Measurements from ENCODE around the gene SRGAP3.
A peak's percentile ranks its signal among the peaks of the same experiment; 100 is the strongest.

SRGAP3 gene

DNA sequence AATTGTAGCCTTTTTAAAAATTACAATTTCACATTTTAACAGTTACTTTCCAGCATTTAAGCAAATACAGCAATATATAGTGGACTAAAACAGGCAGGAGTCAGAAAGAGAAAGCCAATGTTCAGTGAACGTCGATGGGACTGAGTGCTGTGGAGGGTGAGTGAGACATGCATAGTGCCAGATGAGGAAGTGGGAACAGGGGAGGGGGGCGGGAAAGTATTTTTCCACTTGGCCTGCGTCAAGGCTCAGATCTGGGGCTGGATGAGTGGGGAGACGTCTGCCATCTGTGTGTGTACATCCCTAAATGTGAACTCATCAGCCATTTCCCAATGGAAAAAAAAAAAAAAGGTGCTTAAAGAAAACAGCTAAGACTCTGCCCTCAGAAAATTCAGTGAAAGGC lies 266.9 kb downstream of the SRGAP3 start:
- H3K4me3 ChIP-seq (replicated peaks; ENCODE audit: low read depth, low read length) = no peak overlapping the region
- TF ChIP-seq, protein P1, sequence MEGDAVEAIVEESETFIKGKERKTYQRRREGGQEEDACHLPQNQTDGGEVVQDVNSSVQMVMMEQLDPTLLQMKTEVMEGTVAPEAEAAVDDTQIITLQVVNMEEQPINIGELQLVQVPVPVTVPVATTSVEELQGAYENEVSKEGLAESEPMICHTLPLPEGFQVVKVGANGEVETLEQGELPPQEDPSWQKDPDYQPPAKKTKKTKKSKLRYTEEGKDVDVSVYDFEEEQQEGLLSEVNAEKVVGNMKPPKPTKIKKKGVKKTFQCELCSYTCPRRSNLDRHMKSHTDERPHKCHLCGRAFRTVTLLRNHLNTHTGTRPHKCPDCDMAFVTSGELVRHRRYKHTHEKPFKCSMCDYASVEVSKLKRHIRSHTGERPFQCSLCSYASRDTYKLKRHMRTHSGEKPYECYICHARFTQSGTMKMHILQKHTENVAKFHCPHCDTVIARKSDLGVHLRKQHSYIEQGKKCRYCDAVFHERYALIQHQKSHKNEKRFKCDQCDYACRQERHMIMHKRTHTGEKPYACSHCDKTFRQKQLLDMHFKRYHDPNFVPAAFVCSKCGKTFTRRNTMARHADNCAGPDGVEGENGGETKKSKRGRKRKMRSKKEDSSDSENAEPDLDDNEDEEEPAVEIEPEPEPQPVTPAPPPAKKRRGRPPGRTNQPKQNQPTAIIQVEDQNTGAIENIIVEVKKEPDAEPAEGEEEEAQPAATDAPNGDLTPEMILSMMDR (IDR thresholded peaks at IDR 0.05; ENCODE audit: low read length, missing control alignments) = no peak
- DNase-seq (ENCODE audit: low read depth) = peak; percentile 22

GRCh38 chr3:8981700-8982099 lies 267.7 kb downstream of the SRGAP3 start:
- no peak for DNase-seq (ENCODE audit: low read depth)
- no peak overlapping the region for H3K4me3 ChIP-seq (replicated peaks; ENCODE audit: low read depth, low read length)
- TF ChIP-seq, protein P1 (IDR thresholded peaks at IDR 0.05; ENCODE audit: low read length, missing control alignments) = no peak

DNA sequence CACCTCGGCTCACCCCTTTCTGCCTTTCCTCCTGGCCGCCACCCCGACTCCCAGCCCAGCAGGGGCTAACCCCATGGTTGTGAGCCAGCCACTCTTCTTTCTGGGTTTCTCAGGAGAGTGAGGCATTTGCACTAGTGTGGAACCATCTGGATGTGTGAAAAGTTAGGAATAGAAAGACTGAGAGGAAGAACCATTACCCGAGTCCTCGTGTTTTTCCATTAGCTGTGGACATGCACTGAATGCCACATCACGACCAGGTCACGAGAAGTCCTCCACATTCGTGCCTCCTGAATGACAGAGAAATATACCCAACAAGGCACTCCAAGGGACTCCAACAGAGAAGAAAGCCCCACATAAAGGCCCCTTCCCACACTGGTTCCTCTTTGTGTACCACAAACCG lies 268.1 kb downstream of the SRGAP3 start:
- no peak overlapping the region for H3K4me3 ChIP-seq (replicated peaks; ENCODE audit: low read depth, low read length)
- no peak for DNase-seq (ENCODE audit: low read depth)
- TF ChIP-seq, protein P1 (IDR thresholded peaks at IDR 0.05; ENCODE audit: low read length, missing control alignments) = no peak

- TF ChIP-seq, protein P1 (IDR thresholded peaks at IDR 0.05; ENCODE audit: low read length, missing control alignments) = no peak
- no peak for DNase-seq (ENCODE audit: low read depth)
- H3K4me3 ChIP-seq (replicated peaks; ENCODE audit: low read depth, low read length) = no peak overlapping the region
Measured at GRCh38 chr3:8980756-8981257, 268.6 kb downstream of the SRGAP3 start.

- no peak for DNase-seq (ENCODE audit: low read depth)
- H3K4me3 ChIP-seq (replicated peaks; ENCODE audit: low read depth, low read length) = no peak overlapping the region
- TF ChIP-seq, protein P1 (IDR thresholded peaks at IDR 0.05; ENCODE audit: low read length, missing control alignments) = no peak
Measured at GRCh38 chr3:8979262-8979661, 270.2 kb downstream of the SRGAP3 start.

- H3K4me3 ChIP-seq (replicated peaks; ENCODE audit: low read depth, low read length) = no peak overlapping the region
- TF ChIP-seq, protein P1 (IDR thresholded peaks at IDR 0.05; ENCODE audit: low read length, missing control alignments) = no peak
- DNase-seq (ENCODE audit: low read depth) = no peak
Measured at GRCh38 chr3:8978551-8978950, 270.9 kb downstream of the SRGAP3 start.

GRCh38 chr3:8976540-8977182 lies 272.8 kb downstream of the SRGAP3 start:
- no peak for DNase-seq (ENCODE audit: low read depth)
- no peak overlapping the region for H3K4me3 ChIP-seq (replicated peaks; ENCODE audit: low read depth, low read length)
- TF ChIP-seq, protein P1 (IDR thresholded peaks at IDR 0.05; ENCODE audit: low read length, missing control alignments) = no peak
